ENCODE measurements around the gene PPP1R1C.

Gene PPP1R1C

GRCh38 chr2:182064019-182064778 is 78.5 kb downstream of the PPP1R1C start:
- no peak for DNase-seq (ENCODE audit: low read depth)

GRCh38 chr2:182066400-182067087 is 80.9 kb downstream of the PPP1R1C start:
- no peak for DNase-seq (ENCODE audit: low read depth)

- no peak for DNase-seq (ENCODE audit: low read depth)
Observed at GRCh38 chr2:182067393-182067792, 81.7 kb downstream of the PPP1R1C start.

GRCh38 chr2:182068811-182069210 is 83.2 kb downstream of the PPP1R1C start:
- no peak for DNase-seq (ENCODE audit: low read depth)

- no peak for DNase-seq (ENCODE audit: low read depth)
Observed at GRCh38 chr2:182069416-182069815, 83.8 kb downstream of the PPP1R1C start.

- DNase-seq (ENCODE audit: low read depth), result no peak
Observed at GRCh38 chr2:182069908-182070307, 84.3 kb downstream of the PPP1R1C start.

GRCh38 chr2:182070736-182071135 is 85.1 kb downstream of the PPP1R1C start:
- no peak for DNase-seq (ENCODE audit: low read depth)

- DNase-seq (ENCODE audit: low read depth), result no peak
Observed at GRCh38 chr2:182072861-182073260, 87.2 kb downstream of the PPP1R1C start.

- DNase-seq (ENCODE audit: low read depth), result no peak
Observed at GRCh38 chr2:182073613-182074012, 88.0 kb downstream of the PPP1R1C start.

- no peak for DNase-seq (ENCODE audit: low read depth)
Observed at GRCh38 chr2:182077023-182077422, 91.4 kb downstream of the PPP1R1C start.

GRCh38 chr2:182077448-182078142 is 91.9 kb downstream of the PPP1R1C start:
- DNase-seq (ENCODE audit: low read depth), result no peak

- no peak for DNase-seq (ENCODE audit: low read depth)
Observed at GRCh38 chr2:182078988-182079602, 93.4 kb downstream of the PPP1R1C start.

- DNase-seq (ENCODE audit: low read depth), result no peak
Observed at GRCh38 chr2:182080493-182080892, 94.8 kb downstream of the PPP1R1C start.

GRCh38 chr2:182081602-182082260 is 96.1 kb downstream of the PPP1R1C start:
- no peak for DNase-seq (ENCODE audit: low read depth)

GRCh38 chr2:182088681-182089320 is 103.1 kb downstream of the PPP1R1C start:
- no peak for DNase-seq (ENCODE audit: low read depth)

- no peak for DNase-seq (ENCODE audit: low read depth)
Observed at GRCh38 chr2:182090486-182090885, 104.8 kb downstream of the PPP1R1C start.

- DNase-seq (ENCODE audit: low read depth), result no peak
Observed at GRCh38 chr2:182097571-182098164, 112.0 kb downstream of the PPP1R1C start.

- no peak for DNase-seq (ENCODE audit: low read depth)
Observed at GRCh38 chr2:182098648-182099047, 113.0 kb downstream of the PPP1R1C start.

- no peak for DNase-seq (ENCODE audit: low read depth)
Observed at GRCh38 chr2:182101263-182101662, 115.6 kb downstream of the PPP1R1C start.

- no peak for DNase-seq (ENCODE audit: low read depth)
Observed at GRCh38 chr2:182103526-182103925, 117.9 kb downstream of the PPP1R1C start.

GRCh38 chr2:182110347-182110746 is 124.7 kb downstream of the PPP1R1C start:
- no peak for DNase-seq (ENCODE audit: low read depth)

Measured in stimulated activated CD4-positive, alpha-beta T cell treated with anti-CD3 and anti-CD28 coated beads, Interleukin-2, amount 100 ng/mL, for 4 hours (primary cell).